Caco-2 (cell line): ENCODE measurements around the gene ZNF709. TPM values are rescaled to one million over a fixed set of nuclear protein-coding genes. Genes with fewer than 3 reads are reported as not detected.

ENCODE experiments used
- BruUV-seq: library from RNA; stranded (reverse); fragments of 400-500 nt; replicated peaks from 2 replicates; lab custom pipeline; 2021; lab: Mats Ljungman, UMichigan
- CTCF ChIA-PET: fragments of 300-600 bp; sonication (Branson Sonifier 250); formaldehyde crosslinking; loops from one replicate; lab custom pipeline; 2022; ENCODE audit warnings: antibody characterized with exemption; lab: Charles Lee
- POLR2A ChIA-PET: fragments of 300-600 bp; sonication (Branson Sonifier 250); formaldehyde crosslinking; loops from one replicate; lab custom pipeline; 2022; ENCODE audit warnings: antibody characterized with exemption; lab: Charles Lee
- DNase-seq, 2 experiments: peaks; one replicate each; pipeline versions ENCODE4 v3.0.0 to v3.0.0-alpha.2; 2020 to 2022
- H3K27me3 ChIP-seq: replicated peaks from 2 replicates; pipeline ENCODE4 v1.6.0; 2011; ENCODE audit warnings: low read length; ENCODE audit not compliant: control insufficient read depth, insufficient read depth
- H3K36me3 ChIP-seq: 2 replicates; pipeline ENCODE4 v1.5.1; 2011; ENCODE audit warnings: low read length; ENCODE audit not compliant: control insufficient read depth, insufficient read depth
- H3K4me1 ChIP-seq: fragments of 250-450 bp; sonication (Bioruptor Pico); 2 replicates; pipeline ENCODE4 v1.5.1; 2020; ENCODE audit warnings: mild to moderate bottlenecking
- H3K4me3 ChIP-seq: 2 replicates; pipeline ENCODE4 v1.5.1; 2011; ENCODE audit warnings: low read depth, mild to moderate bottlenecking, control low read depth, low read length
- H3K9me3 ChIP-seq: fragments of 250-450 bp; sonication (Bioruptor Pico); 2 replicates; pipeline ENCODE4 v1.5.1; 2020; ENCODE audit warnings: mild to moderate bottlenecking, moderate library complexity
- H3K27ac Mint-ChIP-seq: one replicate; pipeline ENCODE4 v1.8.0; 2022; ENCODE audit warnings: mixed read lengths; ENCODE audit not compliant: unreplicated experiment
- H3K27me3 Mint-ChIP-seq: one replicate; pipeline ENCODE4 v1.8.0; 2022; ENCODE audit warnings: mixed read lengths; ENCODE audit not compliant: insufficient read depth, unreplicated experiment
- H3K36me3 Mint-ChIP-seq: one replicate; pipeline ENCODE4 v1.8.0; 2022; ENCODE audit warnings: mild to moderate bottlenecking, mixed read lengths; ENCODE audit not compliant: insufficient read depth, unreplicated experiment
- H3K4me1 Mint-ChIP-seq: one replicate; pipeline ENCODE4 v1.8.0; 2022; ENCODE audit warnings: low read depth, mixed read lengths; ENCODE audit not compliant: unreplicated experiment
- H3K4me3 Mint-ChIP-seq: one replicate; pipeline ENCODE4 v1.8.0; 2022; ENCODE audit warnings: mild to moderate bottlenecking, moderate library complexity, mixed read lengths; ENCODE audit not compliant: unreplicated experiment
- H3K9me3 Mint-ChIP-seq: one replicate; pipeline ENCODE4 v1.8.0; 2022; ENCODE audit warnings: mixed read lengths; ENCODE audit not compliant: unreplicated experiment
- CTCF ChIP-seq, 2 experiments: fragments of 200-600 bp in 1 of 2; IDR thresholded peaks; 1 replicate in 1 of 2; 2 replicates in 1 of 2; pipeline versions ENCODE4 v1.5.1 to v1.8.0; 2011 to 2022; ENCODE audit warnings: antibody characterized with exemption in 1 of 2, control low read depth in 1 of 2, inconsistent platforms in 1 of 2, low read depth in 1 of 2, low read length in 1 of 2, mild to moderate bottlenecking in 1 of 2, moderate library complexity in 1 of 2; ENCODE audit not compliant: insufficient read depth in 1 of 2, severe bottlenecking in 1 of 2, unreplicated experiment in 1 of 2
- intact Hi-C: fragments of 100-400 bp; cut with micrococcal nuclease; formaldehyde crosslinking; loops from one replicate; pipeline ENCODE4 v1.10.0; 2022; ENCODE audit not compliant: unreplicated experiment
- total RNA-seq: library from RNA; stranded (reverse); gene quantifications from 2 replicates; pipeline ENCODE4 v1.2.3, GENCODE V29; 2022

Gene ZNF709
- total RNA-seq, 1 experiment from 2014 or later, result 1.7 TPM

- Mint-ChIP-seq H3K4me1 (no peaks in the 10 kb centered on the region), H3K27me3 (no peaks in the 10 kb centered on the region), H3K9me3 (peaks cover 13% of the 10 kb centered on the region), H3K4me3 (peak overlapping the region; percentile 93), H3K36me3 (peaks cover 8% of the 10 kb centered on the region), H3K27ac (no peak overlapping the region)
- CTCF ChIA-PET, result no interaction called here
- TF ChIP-seq CTCF (IDR thresholded peaks at IDR 0.05; ENCODE audit: insufficient read depth in 1 of 2, low read depth in 1 of 2, low read length in 1 of 2, severe bottlenecking in 1 of 2, unreplicated experiment in 1 of 2), result no peak
- POLR2A ChIA-PET, result interaction anchor here (1.4 kb wide), 1 partner anchor 125 kb away, joined by 3 read pairs; the partner anchor contains the start of genes ZNF490 and ZNF791
- Histone ChIP-seq H3K4me3 (no peak overlapping the region), H3K9me3 (no peaks in the 10 kb centered on the region), H3K36me3 (no peaks in the 10 kb centered on the region), H3K27me3 (no peaks in the 10 kb centered on the region), H3K4me1 (no peaks in the 10 kb centered on the region)
- DNase-seq, result no peak
- BruUV-seq, result no TSS peak
- intact Hi-C loops, result no loop called here
Measured at GRCh38 chr19:12485571-12485970, 955 bp upstream of the ZNF709 start.

- Mint-ChIP-seq H3K27ac (peak overlapping the region; percentile 73), H3K4me1 (no peaks in the 10 kb centered on the region), H3K27me3 (no peaks in the 10 kb centered on the region), H3K36me3 (peaks cover 8% of the 10 kb centered on the region), H3K4me3 (peak overlapping the region; percentile 93), H3K9me3 (peaks cover 13% of the 10 kb centered on the region)
- DNase-seq, result no peak
- H3K4me3 ChIP-seq, result peak overlapping the region; percentile 75
- no peaks in the 10 kb centered on the region for H3K9me3 ChIP-seq
- no peaks in the 10 kb centered on the region for H3K27me3 ChIP-seq
- H3K36me3 ChIP-seq, result no peaks in the 10 kb centered on the region
- no peak for TF ChIP-seq CTCF (IDR thresholded peaks at IDR 0.05; ENCODE audit: insufficient read depth in 1 of 2, low read depth in 1 of 2, low read length in 1 of 2, severe bottlenecking in 1 of 2, unreplicated experiment in 1 of 2)
- intact Hi-C loops, result no loop called here
- ChIA-PET POLR2A (interaction anchor here (1.4 kb wide), 2 partner anchors 10 to 126 kb away, joined by 3 to 8 read pairs; partner anchors contain the start of genes ZNF490 and ZNF791), CTCF (no interaction called here)
- BruUV-seq, result no TSS peak
- H3K4me1 ChIP-seq, result no peaks in the 10 kb centered on the region
Measured at GRCh38 chr19:12485052-12485416, 418 bp upstream of the ZNF709 start.

GRCh38 chr19:12484011-12484370 lies 625 bp downstream of the ZNF709 start:
- BruUV-seq, result no TSS peak
- Mint-ChIP-seq H3K9me3 (peaks cover 13% of the 10 kb centered on the region), H3K27ac (peak overlapping the region; percentile 73), H3K4me1 (no peaks in the 10 kb centered on the region), H3K36me3 (peaks cover 8% of the 10 kb centered on the region), H3K4me3 (peak overlapping the region; percentile 93), H3K27me3 (no peaks in the 10 kb centered on the region)
- peak overlapping the region; percentile 75 for H3K4me3 ChIP-seq
- no peak for DNase-seq
- ChIA-PET POLR2A (interaction anchor here (1.4 kb wide), 1 partner anchor 11 kb away, joined by 8 read pairs; no protein-coding TSS in a partner anchor), CTCF (no interaction called here)
- intact Hi-C loops, result loop anchor here (1.0 kb wide), 1 partner anchor 83 kb away; the partner anchor contains the start of gene ZNF799
- H3K27me3 ChIP-seq, result no peaks in the 10 kb centered on the region
- H3K36me3 ChIP-seq, result no peaks in the 10 kb centered on the region
- TF ChIP-seq CTCF (IDR thresholded peaks at IDR 0.05; ENCODE audit: insufficient read depth in 1 of 2, low read depth in 1 of 2, low read length in 1 of 2, severe bottlenecking in 1 of 2, unreplicated experiment in 1 of 2), result no peak
- H3K4me1 ChIP-seq, result no peaks in the 10 kb centered on the region
- no peaks in the 10 kb centered on the region for H3K9me3 ChIP-seq
